IPS-15b (cell line): ENCODE data around the gene ZNF569.
"Not testable (repeated sequence)": the region's sequence is repeated elsewhere in the genome, so short reads cannot be mapped to it uniquely, and the experiment has no call there.

ENCODE experiments used
- H3K27me3 ChIP-seq: one replicate; pipeline ENCODE4 v1.6.1; 2013; ENCODE audit warnings: low read length; ENCODE audit not compliant: control insufficient read depth, insufficient read depth
- H3K36me3 ChIP-seq: one replicate; pipeline ENCODE4 v1.6.1; 2013; ENCODE audit warnings: low read length; ENCODE audit not compliant: control insufficient read depth, insufficient read depth
- H3K4me1 ChIP-seq: one replicate; pipeline ENCODE4 v1.6.1; 2013; ENCODE audit warnings: mild to moderate bottlenecking, low read length; ENCODE audit not compliant: control insufficient read depth, insufficient read depth
- H3K4me3 ChIP-seq: one replicate; pipeline ENCODE4 v1.5.1; 2013; ENCODE audit warnings: low read depth, low read length
- H3K9ac ChIP-seq: one replicate; pipeline ENCODE4 v1.6.1; 2013; ENCODE audit warnings: low read depth, mild to moderate bottlenecking, low read length
- H3K9me3 ChIP-seq: one replicate; pipeline ENCODE4 v1.6.1; 2013; ENCODE audit warnings: mild to moderate bottlenecking, low read length; ENCODE audit not compliant: control insufficient read depth, insufficient read depth

ZNF569 gene

DNA sequence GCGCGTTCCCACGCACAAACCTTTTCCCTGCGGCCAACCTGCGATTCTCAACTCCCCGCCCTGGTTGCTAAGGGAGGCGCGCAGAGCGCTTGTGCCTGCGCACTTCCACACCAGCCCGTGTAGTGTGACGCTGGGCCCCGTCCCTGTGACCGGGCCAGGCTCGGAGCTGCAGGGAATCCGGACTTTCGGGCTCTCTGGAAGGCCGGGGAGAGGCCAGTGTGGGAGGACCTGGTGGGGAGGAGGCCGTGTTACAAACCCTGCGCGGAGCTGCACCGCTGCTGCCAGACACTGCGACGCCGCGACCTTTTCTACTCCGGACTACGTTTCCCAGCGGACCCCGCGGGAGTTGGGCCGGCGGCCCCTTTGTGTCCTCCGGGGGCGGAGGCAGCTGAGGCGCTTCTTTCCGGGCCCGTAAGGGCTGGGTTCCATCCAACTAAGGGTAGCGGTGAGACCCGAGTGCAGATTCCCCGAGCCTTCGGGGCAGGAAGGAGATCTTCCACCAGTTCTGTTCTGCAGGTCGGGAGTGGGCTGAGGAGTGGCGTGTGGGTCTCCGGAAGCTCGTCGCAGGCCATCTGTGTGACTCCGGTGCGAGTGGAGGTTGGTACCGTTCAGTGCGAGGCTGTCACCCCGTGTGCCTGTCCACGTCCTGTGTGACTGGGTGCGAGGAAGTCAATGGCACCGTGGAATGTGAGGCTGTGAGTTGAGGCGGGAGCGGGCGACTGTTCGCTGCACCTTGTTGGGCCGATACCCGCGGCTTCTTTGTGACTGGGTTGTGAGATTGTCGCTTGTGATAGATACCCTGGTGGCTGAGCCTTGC lies 1.9 kb upstream of the ZNF569 start, which contains the start of gene ZNF570:
Gene ZNF570, plus strand, starts transcription at position 396 of the 817 bp plus-strand sequence. CDS start 999 bp downstream, outside the sequence.
- Histone ChIP-seq H3K36me3 (no peaks in the 10 kb centered on the region), H3K4me1 (no peaks in the 10 kb centered on the region), H3K9ac (peak within 1 kb of the TSS; percentile 85), H3K27me3 (no peaks in the 10 kb centered on the region), H3K9me3 (no peaks in the 10 kb centered on the region), H3K4me3 (peak within 1 kb of the TSS; percentile 99)

- H3K9ac ChIP-seq: no peak overlapping the region
- H3K27me3 ChIP-seq: no peaks in the 10 kb centered on the region
- H3K36me3 ChIP-seq: no peaks in the 10 kb centered on the region
- peak overlapping the region; percentile 98 for H3K4me3 ChIP-seq
- no peaks in the 10 kb centered on the region for H3K9me3 ChIP-seq
- no peaks in the 10 kb centered on the region for H3K4me1 ChIP-seq
These were observed 405 bp upstream of the ZNF569 start for GRCh38 chr19:37467608-37468090.

GRCh38 chr19:37466277-37466797 lies 907 bp downstream of the ZNF569 start:
- Histone ChIP-seq H3K4me1 (no peaks in the 10 kb centered on the region), H3K27me3 (no peaks in the 10 kb centered on the region), H3K9ac (peak overlapping the region; percentile 67), H3K4me3 (peak overlapping the region; percentile 98), H3K36me3 (no peaks in the 10 kb centered on the region), H3K9me3 (peaks cover 5% of the 10 kb centered on the region)

GRCh38 chr19:37452500-37453245 lies 14.6 kb downstream of the ZNF569 start:
- no peaks in the 10 kb centered on the region for H3K36me3 ChIP-seq
- H3K9me3 ChIP-seq: peaks cover 30% of the 10 kb centered on the region

GRCh38 chr19:37413313-37414084 lies 53.7 kb downstream of the ZNF569 start:
- H3K9ac ChIP-seq: no peak overlapping the region
- peaks cover 31% of the 10 kb centered on the region for H3K9me3 ChIP-seq
- no peaks in the 10 kb centered on the region for H3K36me3 ChIP-seq
- H3K27me3 ChIP-seq: no peaks in the 10 kb centered on the region
- no peaks in the 10 kb centered on the region for H3K4me1 ChIP-seq
- no peak overlapping the region for H3K4me3 ChIP-seq

More at GRCh38 chr19:37452500-37453245, 14.6 kb downstream of the ZNF569 start:
- Histone ChIP-seq H3K27me3 (no peaks in the 10 kb centered on the region), H3K9ac (no peak overlapping the region), H3K4me1 (no peaks in the 10 kb centered on the region), H3K4me3 (no peak overlapping the region)

- no peaks in the 10 kb centered on the region for H3K36me3 ChIP-seq
- peaks cover 29% of the 10 kb centered on the region for H3K9me3 ChIP-seq
These were observed 54.5 kb downstream of the ZNF569 start for GRCh38 chr19:37412700-37413099.

DNA sequence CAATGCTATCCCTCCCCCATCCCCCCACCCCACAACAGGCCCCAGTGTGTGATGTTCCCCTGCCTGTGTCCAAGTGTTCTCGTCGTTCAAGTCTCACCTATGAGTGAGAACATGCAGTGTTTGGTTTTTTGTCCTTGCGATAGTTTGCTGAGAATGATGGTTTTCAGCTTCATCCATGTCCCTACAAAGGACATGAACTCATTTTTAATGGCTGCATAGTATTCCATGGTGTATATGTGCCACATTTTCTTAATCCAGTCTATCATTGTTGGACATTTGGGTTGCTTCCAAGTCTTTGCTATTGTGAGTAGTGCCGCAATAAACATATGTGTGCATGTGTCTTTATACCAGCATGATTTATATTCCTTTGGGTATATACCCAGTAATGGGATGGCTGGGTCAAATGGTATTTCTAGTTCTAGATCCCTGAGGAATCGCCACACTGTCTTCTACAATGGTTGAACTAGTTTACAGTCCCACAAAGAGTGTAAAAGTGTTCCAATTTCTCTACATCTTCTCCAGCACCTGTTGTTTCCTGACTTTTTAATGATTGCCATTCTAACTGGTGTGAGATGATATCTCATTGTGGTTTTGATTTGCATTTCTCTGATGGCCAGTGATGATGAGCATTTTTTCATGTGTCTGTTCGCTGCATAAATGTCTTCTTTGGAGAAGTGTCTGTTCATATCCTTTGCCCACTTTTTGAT lies 61.0 kb downstream of the ZNF569 start:
- not testable (repeated sequence) for H3K4me3 ChIP-seq, H3K27me3 ChIP-seq, H3K36me3 ChIP-seq, H3K9ac ChIP-seq, H3K4me1 ChIP-seq
- peaks cover 11% of the 10 kb centered on the region for H3K9me3 ChIP-seq

More at GRCh38 chr19:37412700-37413099, 54.5 kb downstream of the ZNF569 start:
- Histone ChIP-seq H3K27me3 (no peaks in the 10 kb centered on the region), H3K4me1 (no peaks in the 10 kb centered on the region), H3K4me3 (no peak overlapping the region), H3K9ac (no peak overlapping the region)

DNA sequence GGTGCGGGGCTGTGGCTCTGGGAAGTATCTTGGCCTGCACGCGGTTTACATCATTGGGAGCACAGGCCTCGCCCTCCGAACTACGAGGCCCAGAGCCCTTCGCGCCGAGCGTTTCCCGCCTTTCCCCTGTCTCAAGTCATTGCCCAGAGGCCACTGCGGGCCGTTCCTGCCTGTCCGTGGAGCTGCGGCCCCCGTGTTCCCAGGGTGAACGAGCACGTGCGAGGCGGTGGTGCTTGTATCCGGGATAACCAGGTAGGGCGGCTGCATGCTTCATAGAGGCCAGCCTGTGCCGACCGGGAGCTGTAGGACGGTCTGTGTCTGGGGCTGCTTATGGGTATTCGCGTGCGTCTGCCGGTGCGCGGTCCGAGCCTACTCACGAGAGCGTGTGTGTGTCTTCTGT lies 63.8 kb downstream of the ZNF569 start:
- H3K9ac ChIP-seq: no peak overlapping the region
- no peaks in the 10 kb centered on the region for H3K4me1 ChIP-seq
- peaks cover 11% of the 10 kb centered on the region for H3K9me3 ChIP-seq
- H3K36me3 ChIP-seq: no peaks in the 10 kb centered on the region
- no peaks in the 10 kb centered on the region for H3K27me3 ChIP-seq
- no peak overlapping the region for H3K4me3 ChIP-seq

GRCh38 chr19:37401078-37401477 lies 66.2 kb downstream of the ZNF569 start:
- Histone ChIP-seq H3K9me3 (peaks cover 11% of the 10 kb centered on the region), H3K4me3 (no peak overlapping the region), H3K4me1 (no peaks in the 10 kb centered on the region), H3K9ac (no peak overlapping the region), H3K36me3 (no peaks in the 10 kb centered on the region), H3K27me3 (no peaks in the 10 kb centered on the region)

- H3K9ac ChIP-seq, H3K4me3 ChIP-seq, H3K27me3 ChIP-seq, H3K4me1 ChIP-seq, H3K36me3 ChIP-seq: not testable (repeated sequence)
- peaks cover 19% of the 10 kb centered on the region for H3K9me3 ChIP-seq
These were observed 75.8 kb downstream of the ZNF569 start for GRCh38 chr19:37391399-37391798.

GRCh38 chr19:37389234-37389633 lies 78.0 kb downstream of the ZNF569 start:
- Histone ChIP-seq H3K27me3 (no peaks in the 10 kb centered on the region), H3K9ac (no peak overlapping the region), H3K9me3 (peaks cover 21% of the 10 kb centered on the region), H3K4me1 (no peaks in the 10 kb centered on the region), H3K4me3 (no peak overlapping the region), H3K36me3 (peaks cover 3% of the 10 kb centered on the region)
